C1 segment of cervical spinal cord (tissue), 14 donors: ENCODE data around the gene HGD.

Source experiments
- DNase-seq, 14 donors: peaks; one replicate each; lab custom pipeline; 2025; lab: John Stamatoyannopoulos, UW

HGD gene

GRCh38 chr3:120587332-120587975, 94.6 kb downstream of the HGD start:
- no peak for DNase-seq
